Transverse colon (tissue), 3 donors: ENCODE results near the gene GLDC.

Experiments used
- POLR2A ChIP-seq: fragments of 450-650 bp; IDR thresholded peaks from one replicate; pipeline ENCODE4 v1.6.1; 2016; ENCODE audit warnings: antibody characterized with exemption, mild to moderate bottlenecking, moderate library complexity
- TF ChIP-seq, protein P1 (sequence below), 5 experiments: fragments of 200-600 bp in 3 of 5; fragments of 450-650 bp in 2 of 5; sonication (generic) in 3 of 5; IDR thresholded peaks; 1 replicate in 2 of 5; 2 replicates in 3 of 5; pipeline ENCODE4 v1.5.1; 2016 to 2017; ENCODE audit warnings: antibody characterized with exemption in 5 of 5, inconsistent platforms in 3 of 5, mild to moderate bottlenecking in 2 of 5, moderate library complexity in 1 of 5

DNA sequence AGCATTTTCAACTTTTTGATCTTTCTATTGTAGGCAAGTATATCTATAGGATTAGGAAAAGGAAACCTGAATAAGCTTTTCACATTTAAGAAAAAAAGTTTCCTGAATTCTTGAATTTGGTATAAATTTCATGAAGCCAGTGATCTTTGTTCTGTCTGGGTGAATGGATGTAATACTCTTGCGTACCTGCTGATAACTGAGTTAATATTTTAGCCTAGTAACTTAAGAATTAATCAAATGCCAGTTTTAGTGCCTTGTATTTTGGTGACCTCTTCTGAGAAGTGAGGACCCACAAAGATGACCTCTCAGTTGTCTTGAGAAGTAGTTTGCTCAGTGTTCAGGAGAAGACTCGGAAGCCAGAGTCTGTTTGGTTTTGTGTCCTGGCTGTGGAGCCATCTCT lies 154.7 kb downstream of the GLDC start:
- no peak for TF ChIP-seq POLR2A
- TF ChIP-seq, protein P1, sequence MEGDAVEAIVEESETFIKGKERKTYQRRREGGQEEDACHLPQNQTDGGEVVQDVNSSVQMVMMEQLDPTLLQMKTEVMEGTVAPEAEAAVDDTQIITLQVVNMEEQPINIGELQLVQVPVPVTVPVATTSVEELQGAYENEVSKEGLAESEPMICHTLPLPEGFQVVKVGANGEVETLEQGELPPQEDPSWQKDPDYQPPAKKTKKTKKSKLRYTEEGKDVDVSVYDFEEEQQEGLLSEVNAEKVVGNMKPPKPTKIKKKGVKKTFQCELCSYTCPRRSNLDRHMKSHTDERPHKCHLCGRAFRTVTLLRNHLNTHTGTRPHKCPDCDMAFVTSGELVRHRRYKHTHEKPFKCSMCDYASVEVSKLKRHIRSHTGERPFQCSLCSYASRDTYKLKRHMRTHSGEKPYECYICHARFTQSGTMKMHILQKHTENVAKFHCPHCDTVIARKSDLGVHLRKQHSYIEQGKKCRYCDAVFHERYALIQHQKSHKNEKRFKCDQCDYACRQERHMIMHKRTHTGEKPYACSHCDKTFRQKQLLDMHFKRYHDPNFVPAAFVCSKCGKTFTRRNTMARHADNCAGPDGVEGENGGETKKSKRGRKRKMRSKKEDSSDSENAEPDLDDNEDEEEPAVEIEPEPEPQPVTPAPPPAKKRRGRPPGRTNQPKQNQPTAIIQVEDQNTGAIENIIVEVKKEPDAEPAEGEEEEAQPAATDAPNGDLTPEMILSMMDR (IDR thresholded peaks at IDR 0.05), result no peak
